GM18511 (cell line): ENCODE data around the gene FLOT2.
"Not testable (repeated sequence)": the region's sequence is repeated elsewhere in the genome, so short reads cannot be mapped to it uniquely, and the experiment has no call there.

Source experiments
- ATAC-seq: cut with Tn5 transposase; IDR thresholded peaks from one replicate; pipeline ENCODE4 v1.9.1; 2021; ENCODE audit warnings: mild to moderate bottlenecking, moderate library complexity; ENCODE audit not compliant: unreplicated experiment

The FLOT2 gene

GRCh38 chr17:28877150-28877711 lies 20.3 kb downstream of the FLOT2 start:
- ATAC-seq, result not testable (repeated sequence)

GRCh38 chr17:28875848-28876550 lies 21.5 kb downstream of the FLOT2 start:
- no peak for ATAC-seq

- ATAC-seq, result no peak
Observed at GRCh38 chr17:28874750-28875149, 22.8 kb downstream of the FLOT2 start.

- ATAC-seq, result no peak
Observed at GRCh38 chr17:28873839-28874238, 23.7 kb downstream of the FLOT2 start.

- no peak for ATAC-seq
Observed at GRCh38 chr17:28871056-28871579, 26.4 kb downstream of the FLOT2 start.

- ATAC-seq, result no peak
Observed at GRCh38 chr17:28867276-28867675, 30.3 kb downstream of the FLOT2 start.

GRCh38 chr17:28865946-28866752 lies 31.4 kb downstream of the FLOT2 start:
- no peak for ATAC-seq

- no peak for ATAC-seq
Observed at GRCh38 chr17:28864991-28865849, 32.3 kb downstream of the FLOT2 start.

- no peak for ATAC-seq
Observed at GRCh38 chr17:28863953-28864352, 33.6 kb downstream of the FLOT2 start.

GRCh38 chr17:28862561-28862960 lies 35.0 kb downstream of the FLOT2 start:
- no peak for ATAC-seq

GRCh38 chr17:28861393-28862203 lies 35.9 kb downstream of the FLOT2 start:
- ATAC-seq, result no peak

- no peak for ATAC-seq
Observed at GRCh38 chr17:28860363-28860808, 37.1 kb downstream of the FLOT2 start.

- ATAC-seq, result no peak
Observed at GRCh38 chr17:28858801-28859355, 38.7 kb downstream of the FLOT2 start.

GRCh38 chr17:28857905-28858800 lies 39.4 kb downstream of the FLOT2 start:
- no peak for ATAC-seq

GRCh38 chr17:28856028-28856574 lies 41.4 kb downstream of the FLOT2 start:
- ATAC-seq, result no peak

GRCh38 chr17:28855336-28855679 lies 42.2 kb downstream of the FLOT2 start:
- ATAC-seq, result no peak

GRCh38 chr17:28854457-28855335 lies 42.8 kb downstream of the FLOT2 start, which contains the start of gene ERAL1:
TSS of gene ERAL1 (plus strand) at chr17:28855016. CDS start at chr17:28855035, 19 bp downstream.
- peak; percentile 97 for ATAC-seq
